IPS-18c (cell line): ENCODE measurements around the gene UGCG.

Source experiments
- H3K4me3 ChIP-seq: 2 replicates; pipeline ENCODE4 v1.7.0; 2013; ENCODE audit warnings: low read depth, mild to moderate bottlenecking, low read length, moderate library complexity; ENCODE audit not compliant: insufficient read depth
- H3K9me3 ChIP-seq: one replicate; pipeline ENCODE4 v1.6.1; 2013; ENCODE audit warnings: mild to moderate bottlenecking, low read length, moderate library complexity; ENCODE audit not compliant: control insufficient read depth, insufficient read depth

UGCG gene

DNA sequence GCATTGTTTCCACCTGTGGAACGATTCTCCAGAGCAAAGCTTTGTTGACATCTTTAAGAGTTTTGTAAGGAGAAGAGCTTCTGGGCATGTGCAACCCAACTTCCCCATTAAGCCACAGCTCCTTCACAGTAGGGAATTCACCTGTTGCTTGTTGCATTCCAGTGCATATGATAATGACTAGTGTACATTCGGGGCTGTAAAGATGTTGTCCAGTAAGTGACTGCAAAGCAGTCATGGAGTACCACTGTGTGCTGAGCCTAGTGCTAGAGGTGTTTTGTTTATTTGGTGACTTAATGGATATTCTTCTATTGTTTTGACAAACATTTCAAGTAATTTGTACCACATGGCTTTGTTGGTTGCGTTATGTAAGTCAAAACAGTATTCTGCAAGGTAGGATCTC is 12.8 kb downstream of the UGCG start:
- peaks cover 2% of the 10 kb centered on the region for H3K9me3 ChIP-seq
- H3K4me3 ChIP-seq, result no peak overlapping the region

DNA sequence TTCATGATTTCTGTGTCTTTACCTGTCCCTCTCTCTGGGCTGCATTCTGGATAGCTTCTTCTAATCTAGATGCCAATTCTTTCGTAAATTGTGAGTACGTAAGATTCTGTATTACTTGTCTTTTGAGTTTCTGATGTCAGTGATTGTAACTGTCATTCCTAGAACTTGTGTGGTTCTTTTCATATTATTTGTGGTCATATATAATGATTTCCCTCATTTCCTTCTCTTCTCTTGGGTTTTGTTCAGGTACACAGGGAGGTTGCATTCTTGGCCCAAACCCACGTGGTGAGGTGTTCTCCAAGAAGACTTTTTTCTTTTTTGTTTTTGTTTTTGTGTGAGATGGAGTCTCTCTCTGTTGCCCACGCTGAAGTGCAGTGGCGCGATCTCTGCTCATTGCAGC is 13.8 kb downstream of the UGCG start:
- Histone ChIP-seq H3K4me3 (no peak overlapping the region), H3K9me3 (peaks cover 2% of the 10 kb centered on the region)

DNA sequence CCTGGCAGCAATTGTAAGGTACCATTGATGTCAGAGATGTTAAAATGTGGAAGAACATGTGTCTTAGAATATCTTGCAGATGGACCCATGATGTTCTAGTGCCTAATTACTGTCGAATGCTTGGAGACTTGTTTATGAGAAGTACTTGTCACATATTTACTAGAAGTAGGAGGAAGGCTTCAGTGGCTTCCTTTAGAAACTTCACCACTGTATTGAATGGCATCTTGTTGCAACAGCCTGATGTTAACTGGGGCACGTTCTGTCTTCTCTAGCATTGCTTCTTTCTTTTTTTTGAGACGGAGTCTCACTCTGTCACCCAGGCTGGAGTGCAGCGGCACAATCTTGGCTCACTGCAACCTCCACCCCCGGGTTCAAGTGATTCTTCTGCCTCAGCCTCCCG is 16.5 kb downstream of the UGCG start:
- no peak overlapping the region for H3K4me3 ChIP-seq
- H3K9me3 ChIP-seq, result peaks cover 2% of the 10 kb centered on the region

DNA sequence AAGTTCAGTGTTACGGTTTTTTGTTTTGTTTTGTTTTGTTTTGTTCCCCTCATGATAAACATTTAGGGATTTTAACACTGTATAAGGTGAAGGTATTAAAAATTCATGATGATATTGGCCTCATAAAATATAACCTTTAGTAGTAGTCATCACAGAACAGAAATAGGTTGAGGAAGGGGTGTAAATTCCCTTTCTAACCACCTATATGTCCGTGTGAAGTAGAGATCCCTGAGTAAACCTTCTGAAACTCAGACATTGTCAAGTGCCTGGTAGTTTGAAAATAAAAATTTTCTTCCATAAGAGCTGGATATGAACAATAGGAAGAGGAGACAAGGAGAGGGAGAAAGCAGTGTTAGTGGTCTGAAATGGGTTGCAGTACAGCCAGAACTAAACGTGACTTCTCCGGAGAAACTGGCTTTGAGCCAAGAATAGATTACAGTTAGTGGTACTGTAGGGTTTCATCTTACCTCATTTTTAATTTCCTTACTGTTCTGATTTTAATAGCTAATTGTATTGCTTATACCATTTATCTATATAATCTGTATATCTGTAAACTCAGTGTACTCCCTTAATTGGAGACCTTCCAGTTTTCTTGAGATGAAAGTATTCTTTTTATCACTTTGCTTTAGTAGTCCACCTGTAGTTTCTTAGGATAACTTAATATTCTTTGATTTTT is 18.3 kb downstream of the UGCG start:
- Histone ChIP-seq H3K4me3 (no peak overlapping the region), H3K9me3 (peaks cover 2% of the 10 kb centered on the region)

DNA sequence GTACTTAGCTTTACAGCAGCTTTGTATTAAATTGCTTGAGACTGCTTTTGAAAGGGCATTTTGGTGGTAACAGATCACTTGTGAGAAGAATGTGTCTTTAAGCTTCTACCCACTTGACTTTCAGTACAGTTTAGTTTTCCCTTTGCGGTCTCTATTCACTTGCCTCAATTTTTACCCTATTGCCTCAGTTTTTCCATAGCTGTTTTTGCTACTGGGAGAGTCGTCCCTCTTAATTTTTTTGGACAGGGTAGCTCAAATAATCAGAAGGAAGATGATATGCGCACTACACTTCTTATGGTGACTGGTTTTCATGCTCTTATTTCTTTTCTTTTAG is 18.8 kb downstream of the UGCG start:
- Histone ChIP-seq H3K4me3 (no peak overlapping the region), H3K9me3 (peaks cover 2% of the 10 kb centered on the region)

DNA sequence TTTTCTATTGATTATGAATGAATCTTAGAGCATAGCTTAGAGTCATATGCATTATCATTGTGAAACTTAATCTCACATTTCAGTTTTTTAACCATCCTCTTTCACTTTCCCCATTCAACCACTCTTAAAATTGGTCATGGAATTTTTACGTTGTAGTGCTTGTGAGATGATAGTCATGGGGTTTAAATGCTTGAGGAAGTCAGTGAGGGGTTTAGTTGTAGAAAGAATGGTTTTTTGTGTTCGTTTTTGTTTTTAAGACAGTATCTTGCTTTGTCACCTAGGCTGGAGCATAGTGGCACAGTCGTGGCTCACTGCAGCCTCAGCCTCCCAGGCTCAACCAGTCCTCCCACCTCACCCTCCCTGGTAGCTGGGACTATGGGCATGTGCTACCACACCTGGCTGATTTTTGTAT is 19.6 kb downstream of the UGCG start:
- H3K9me3 ChIP-seq, result peaks cover 2% of the 10 kb centered on the region
- no peak overlapping the region for H3K4me3 ChIP-seq

DNA sequence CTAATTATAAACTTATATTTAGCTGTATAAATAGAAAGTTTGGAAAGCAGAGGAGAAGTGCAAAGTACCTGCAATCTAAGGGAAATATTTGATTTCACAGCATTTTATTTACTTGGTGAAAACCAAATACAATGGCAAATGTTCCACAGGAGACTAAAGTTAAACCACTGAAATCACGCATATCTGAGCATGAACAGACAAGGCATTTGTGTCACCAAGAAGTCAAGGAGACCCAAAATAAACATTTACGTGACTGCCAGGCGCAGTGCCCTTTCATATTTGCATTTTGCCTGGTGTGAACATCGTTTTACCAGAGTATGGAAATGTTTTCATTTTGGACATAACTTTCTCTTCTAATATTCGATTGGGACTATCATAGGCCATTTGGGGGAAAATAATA is 20.6 kb downstream of the UGCG start:
- no peak overlapping the region for H3K4me3 ChIP-seq

DNA sequence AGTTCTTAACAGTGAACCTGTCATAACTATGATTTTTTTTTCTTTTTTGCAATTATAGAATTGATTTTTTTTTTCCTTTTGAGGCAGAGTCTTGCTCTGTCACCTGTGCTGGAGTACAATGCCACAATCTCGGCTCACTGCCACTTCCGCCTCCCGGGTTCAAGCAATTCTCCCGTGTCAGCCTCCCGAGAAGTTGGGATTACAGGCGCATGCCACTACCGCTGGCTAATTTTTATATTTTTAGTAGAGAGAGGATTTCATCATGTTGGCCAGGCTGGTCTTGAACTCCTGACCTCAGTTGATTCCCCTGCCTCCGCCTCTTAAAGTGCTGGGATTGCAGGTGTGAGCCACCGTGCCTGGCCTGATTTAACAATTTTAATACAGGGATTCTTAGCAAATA is 21.4 kb downstream of the UGCG start:
- Histone ChIP-seq H3K4me3 (no peak overlapping the region), H3K9me3 (peaks cover 2% of the 10 kb centered on the region)

More for the DNA sequence above, 20.6 kb downstream of the UGCG start:
- H3K9me3 ChIP-seq, result peaks cover 2% of the 10 kb centered on the region

DNA sequence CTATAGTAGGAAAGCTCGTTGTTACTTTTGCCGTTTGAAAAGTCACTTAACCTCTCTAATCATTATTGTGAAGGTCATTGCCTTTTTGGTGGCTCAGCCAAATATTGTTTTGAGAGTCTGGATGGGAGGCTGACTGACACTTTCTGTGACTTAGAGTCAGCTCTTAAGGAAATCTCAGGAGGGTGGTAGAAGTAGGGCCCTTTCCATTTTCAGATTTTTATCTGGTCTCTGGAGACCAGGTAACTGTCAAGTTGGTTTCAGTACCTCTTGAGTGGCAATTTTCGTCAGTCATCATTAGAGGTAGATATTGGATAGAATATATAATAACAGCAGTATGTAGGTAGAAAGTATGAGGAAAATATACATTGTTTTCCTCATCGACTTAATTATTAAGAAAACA is 23.3 kb downstream of the UGCG start:
- no peaks in the 10 kb centered on the region for H3K9me3 ChIP-seq
- no peak overlapping the region for H3K4me3 ChIP-seq

DNA sequence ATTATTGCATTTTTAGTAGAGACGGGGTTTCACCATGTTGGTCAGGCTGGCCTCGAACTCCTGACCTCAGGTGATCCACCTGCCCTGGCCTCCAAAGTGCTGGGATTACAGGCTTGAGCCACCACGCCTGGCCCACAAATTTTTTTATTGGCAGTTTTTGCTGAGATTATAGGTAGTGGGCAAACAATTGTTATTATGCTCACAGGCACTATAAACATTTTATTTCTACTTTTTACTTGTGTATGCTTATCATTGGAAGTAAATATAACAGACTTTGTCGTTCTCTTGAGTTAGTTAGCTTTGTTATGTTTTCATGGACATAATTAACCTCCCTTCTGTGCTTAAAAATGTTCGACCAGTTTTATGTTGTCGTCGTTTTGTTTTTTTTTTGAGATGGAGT is 23.9 kb downstream of the UGCG start:
- H3K9me3 ChIP-seq, result no peaks in the 10 kb centered on the region

DNA sequence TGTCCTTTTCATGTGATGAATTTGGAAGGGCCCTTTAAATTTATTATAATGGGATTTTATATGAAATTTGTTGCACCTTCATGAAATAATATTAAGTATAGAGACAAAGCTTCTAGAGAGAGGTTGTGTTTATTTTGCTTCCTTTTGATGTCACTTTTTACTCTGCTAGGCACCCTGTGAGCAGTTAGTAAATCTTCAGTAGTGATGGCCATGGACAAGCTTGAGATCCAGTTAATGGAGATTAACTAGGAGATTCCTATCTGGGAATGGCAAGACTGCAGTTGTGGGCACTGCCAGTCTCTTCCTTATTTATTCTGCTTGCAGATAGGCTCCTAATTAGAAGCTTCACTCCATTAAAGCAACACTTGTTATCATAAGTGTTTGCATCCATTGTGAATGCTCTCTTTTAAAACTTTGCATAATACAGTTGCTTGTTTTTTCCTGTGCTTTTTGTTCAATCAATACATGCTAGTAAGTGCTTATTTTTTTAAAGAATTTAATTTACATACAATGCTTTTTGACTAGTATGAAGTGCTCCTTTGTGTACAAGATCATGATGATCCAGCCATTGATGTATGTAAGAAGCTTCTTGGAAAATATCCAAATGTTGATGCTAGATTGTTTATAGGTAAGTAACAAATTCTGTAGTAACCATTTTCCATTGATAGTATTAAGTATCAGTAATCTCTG is 25.9 kb downstream of the UGCG start:
- no peaks in the 10 kb centered on the region for H3K9me3 ChIP-seq
- H3K4me3 ChIP-seq, result no peak overlapping the region

More for the DNA sequence above, 23.9 kb downstream of the UGCG start:
- H3K4me3 ChIP-seq, result no peak overlapping the region

DNA sequence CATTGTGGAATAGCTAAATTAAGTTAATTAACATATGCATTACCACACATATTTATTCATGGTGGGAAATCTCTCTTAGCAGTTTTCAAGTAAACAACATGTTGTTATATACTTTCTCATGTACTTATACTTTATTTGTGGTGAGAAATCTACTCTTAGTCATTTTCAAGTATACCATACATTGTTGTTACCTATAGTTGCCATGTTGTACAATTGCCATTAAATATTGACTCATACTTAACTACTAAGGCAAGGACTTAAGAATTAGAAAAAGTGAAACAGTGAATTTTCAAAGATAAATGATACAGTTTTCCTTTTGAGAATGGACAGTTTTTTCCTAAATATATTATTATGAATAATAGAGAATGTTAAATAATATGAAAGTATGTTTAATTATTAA is 27.7 kb downstream of the UGCG start:
- Histone ChIP-seq H3K9me3 (no peaks in the 10 kb centered on the region), H3K4me3 (no peak overlapping the region)

DNA sequence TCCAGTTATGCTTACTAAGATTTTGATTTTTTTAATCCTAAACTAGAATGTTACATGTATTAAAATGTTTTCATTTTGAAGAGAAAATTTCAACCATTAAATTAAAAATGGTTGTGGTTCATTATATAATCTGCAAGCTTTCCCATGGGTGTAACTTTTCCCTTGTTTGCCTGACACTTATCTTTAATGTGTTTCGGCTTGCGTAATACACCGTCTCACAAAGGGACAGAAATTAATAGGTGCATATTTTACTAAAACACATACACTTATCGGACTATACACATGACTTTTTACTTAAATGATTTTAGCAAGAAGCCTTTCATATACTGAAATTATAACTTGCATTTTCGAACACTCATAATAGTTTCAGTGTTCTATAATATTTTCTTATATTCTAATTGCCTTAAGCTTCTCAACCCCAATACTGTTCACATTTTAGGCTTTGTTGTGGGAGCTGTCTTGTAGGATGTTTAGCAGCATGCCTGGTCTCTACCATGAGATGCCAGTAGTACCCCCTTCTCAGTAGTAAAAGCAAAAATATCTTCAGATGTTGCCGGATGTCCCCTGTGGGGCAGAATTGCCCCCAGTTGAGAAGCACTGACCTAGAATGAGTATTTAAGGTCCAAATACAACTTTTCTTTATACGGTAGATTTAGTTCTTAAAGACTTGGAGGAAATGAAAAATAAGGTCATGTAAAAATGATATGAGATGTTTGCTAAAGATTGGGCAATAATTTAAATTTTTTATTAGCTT is 28.6 kb downstream of the UGCG start:
- Histone ChIP-seq H3K4me3 (no peak overlapping the region), H3K9me3 (no peaks in the 10 kb centered on the region)

DNA sequence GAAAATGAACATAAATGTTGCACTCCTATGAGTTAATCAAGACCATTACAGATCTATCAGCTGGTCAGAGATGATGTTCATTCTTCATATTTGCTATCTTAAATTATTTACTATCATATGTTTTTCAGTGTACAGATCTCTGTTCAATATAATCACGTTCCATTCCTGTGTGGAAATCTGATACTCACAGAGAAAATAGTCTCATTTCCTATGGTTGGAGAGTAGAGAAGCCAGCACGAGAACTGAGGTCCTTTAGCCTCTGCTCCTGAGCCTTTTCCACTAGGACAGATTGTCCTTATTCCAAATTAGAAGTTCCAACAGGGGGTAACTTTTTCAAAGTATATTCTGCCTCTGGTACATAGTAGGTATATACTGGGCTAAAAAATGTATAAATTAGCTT is 29.2 kb downstream of the UGCG start:
- Histone ChIP-seq H3K4me3 (no peak overlapping the region), H3K9me3 (no peaks in the 10 kb centered on the region)

DNA sequence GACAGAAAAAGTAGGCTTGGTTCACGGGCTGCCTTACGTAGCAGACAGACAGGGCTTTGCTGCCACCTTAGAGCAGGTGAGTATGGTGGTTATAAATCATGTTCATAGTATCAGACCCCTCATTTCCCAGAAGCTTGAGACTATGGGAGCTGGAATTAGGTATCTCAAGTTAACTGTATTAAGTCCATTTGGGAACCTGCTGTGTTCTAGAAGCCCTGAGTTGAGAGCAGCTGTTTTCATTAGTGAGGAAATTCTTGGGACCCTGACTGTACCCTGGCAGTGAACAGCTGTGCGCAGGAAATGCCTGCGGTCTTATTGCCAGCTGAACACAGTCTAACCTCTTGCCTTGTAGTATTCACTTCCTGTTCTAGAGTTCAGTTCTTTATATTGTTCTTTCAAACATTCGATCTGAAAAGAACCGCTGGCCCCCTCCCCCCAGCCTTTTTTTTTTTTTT is 29.8 kb downstream of the UGCG start:
- H3K9me3 ChIP-seq, result no peaks in the 10 kb centered on the region
- H3K4me3 ChIP-seq, result no peak overlapping the region

DNA sequence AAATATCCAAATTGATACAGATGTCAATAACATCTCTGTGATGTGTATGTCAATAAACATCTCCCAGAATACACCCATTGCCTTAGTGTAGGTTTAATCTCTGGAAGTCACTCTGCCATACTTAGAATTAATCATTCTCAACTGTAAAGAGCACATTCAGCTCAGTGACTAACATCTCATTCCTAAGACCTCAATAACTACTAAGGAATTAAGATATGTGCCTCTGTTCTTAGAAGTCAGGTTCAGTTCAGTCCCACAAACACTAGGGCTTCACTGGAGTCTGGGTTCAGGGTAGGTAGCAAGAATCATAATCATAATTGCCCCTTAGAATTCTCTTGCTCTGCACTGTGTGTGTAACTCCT is 31.7 kb downstream of the UGCG start:
- Histone ChIP-seq H3K4me3 (no peak overlapping the region), H3K9me3 (no peaks in the 10 kb centered on the region)

DNA sequence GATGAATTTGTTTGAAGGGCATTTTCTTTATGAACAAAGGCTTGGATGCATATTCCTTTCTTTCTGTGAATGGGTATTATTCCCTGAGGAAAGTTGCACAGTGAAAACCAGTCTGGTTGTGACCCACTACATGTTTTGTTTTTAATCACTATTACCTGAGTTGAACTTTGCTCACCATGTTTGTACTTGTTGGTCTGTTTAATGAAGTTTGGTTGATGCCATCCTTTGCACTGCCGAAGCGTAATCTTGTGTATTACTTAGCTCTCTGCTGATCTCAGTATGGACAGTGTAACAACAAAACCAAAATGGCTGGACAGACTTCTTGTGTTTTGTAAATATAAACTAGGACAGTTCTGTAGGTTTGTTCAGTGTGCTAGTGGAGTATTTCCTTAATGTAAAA is 38.1 kb downstream of the UGCG start:
- no peaks in the 10 kb centered on the region for H3K9me3 ChIP-seq
- no peak overlapping the region for H3K4me3 ChIP-seq

DNA sequence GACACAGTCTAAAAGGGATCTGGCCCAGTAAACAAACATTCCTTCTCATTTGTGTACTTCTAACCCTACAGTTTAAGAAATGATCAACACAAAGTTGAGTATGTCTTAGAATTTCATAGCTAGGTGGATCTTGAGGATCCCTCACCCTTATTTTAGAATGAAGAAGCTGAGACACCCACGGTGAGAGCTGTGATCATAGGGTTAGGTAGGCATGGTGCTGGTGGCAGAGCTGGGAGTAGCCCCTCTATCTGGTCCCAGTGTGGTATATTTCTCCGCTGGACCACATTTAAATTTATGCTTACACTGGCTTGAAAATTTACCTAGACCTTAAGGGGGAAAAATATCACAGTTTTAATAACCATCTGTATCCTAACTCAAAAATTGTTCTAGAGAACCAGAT is 39.8 kb downstream of the UGCG start:
- H3K4me3 ChIP-seq, result no peak overlapping the region
- H3K9me3 ChIP-seq, result no peaks in the 10 kb centered on the region
